ENCODE data around the gene ADAMTS17.

ADAMTS17 gene

DNA sequence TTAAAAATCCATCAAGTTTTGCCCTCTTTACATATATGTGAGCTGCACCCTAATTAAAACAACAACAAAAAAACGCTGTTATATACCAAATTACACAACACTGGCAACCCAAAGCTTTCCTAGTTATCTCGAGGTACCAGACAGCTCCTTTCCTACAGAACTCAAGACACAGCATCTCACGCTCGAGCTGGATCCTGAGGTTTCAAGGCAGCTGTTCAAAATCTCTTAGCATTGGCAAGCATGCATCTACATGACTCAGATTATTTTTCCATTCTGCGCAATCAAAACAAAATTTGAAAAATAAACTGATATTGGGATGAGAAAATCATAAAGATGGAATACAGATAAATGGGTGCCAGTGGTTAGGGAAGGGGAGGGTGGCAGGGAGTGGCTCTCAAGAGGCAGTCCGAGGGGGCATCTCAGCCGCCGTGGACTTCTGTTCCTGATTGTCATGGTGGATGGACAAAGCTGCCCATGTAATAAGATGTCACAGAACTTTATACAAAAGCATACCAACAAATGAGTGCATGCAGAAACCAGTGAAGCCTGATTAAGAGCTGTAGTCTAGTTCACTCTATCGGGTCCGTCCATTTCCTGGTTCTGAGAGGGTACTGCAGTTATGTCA, 91.5 kb downstream of the ADAMTS17 start:
- no peak for DNase-seq (ENCODE audit: low read depth)

DNA sequence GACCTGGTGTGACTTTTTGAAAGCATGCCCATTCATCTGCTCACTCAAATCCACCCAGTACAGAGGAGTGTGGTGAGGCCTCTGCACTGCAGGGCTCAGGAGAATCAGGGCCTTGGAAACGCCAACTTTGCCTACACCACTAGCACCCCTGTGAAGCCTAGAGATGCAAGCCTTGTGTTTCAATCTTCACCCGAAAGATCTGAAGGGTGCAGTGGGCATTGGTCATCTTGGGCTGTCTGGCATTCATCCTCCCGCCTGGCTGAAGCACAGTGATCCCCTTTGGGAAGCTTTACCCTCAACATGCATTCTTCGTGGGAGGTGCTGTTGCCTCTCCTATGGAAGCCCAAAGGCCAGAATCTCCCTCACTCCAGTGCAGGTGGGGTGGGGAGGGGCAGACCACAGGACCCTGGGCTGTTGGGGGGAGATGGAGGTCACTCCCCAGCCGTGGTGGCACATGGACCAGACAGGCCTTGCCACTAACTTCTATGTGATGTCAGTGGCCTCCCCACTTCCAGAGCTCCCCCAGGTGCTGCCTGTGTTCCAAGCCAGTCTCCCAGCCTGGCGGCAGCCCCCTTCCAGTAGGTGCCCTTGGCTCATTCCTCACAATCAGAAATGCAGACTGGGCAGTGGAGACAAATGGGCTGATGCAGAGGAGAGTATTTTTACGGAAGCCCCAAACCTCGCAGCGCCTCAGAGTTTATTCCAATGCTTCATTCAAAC, 92.5 kb downstream of the ADAMTS17 start:
- no peak for DNase-seq (ENCODE audit: low read depth)

DNA sequence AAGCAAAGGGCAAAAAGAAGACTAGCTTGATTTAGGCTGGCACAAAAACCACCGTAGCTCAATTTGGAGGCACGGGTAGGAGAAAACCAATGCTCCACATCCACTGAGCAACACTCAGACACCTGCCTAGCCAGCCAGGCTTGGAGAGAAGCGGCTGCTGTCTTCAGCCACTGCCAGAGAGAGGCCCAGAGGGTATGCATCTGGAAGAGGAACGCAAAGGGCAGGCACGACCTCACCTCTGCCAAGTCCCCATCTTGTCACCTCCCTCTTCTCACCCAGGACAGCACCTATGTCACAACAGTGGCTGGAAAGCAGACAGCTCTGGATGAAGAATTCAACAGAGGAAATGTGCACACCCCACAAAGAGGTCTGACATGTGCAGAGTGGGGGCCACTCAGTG, 93.5 kb downstream of the ADAMTS17 start:
- no peak for DNase-seq (ENCODE audit: low read depth)

DNA sequence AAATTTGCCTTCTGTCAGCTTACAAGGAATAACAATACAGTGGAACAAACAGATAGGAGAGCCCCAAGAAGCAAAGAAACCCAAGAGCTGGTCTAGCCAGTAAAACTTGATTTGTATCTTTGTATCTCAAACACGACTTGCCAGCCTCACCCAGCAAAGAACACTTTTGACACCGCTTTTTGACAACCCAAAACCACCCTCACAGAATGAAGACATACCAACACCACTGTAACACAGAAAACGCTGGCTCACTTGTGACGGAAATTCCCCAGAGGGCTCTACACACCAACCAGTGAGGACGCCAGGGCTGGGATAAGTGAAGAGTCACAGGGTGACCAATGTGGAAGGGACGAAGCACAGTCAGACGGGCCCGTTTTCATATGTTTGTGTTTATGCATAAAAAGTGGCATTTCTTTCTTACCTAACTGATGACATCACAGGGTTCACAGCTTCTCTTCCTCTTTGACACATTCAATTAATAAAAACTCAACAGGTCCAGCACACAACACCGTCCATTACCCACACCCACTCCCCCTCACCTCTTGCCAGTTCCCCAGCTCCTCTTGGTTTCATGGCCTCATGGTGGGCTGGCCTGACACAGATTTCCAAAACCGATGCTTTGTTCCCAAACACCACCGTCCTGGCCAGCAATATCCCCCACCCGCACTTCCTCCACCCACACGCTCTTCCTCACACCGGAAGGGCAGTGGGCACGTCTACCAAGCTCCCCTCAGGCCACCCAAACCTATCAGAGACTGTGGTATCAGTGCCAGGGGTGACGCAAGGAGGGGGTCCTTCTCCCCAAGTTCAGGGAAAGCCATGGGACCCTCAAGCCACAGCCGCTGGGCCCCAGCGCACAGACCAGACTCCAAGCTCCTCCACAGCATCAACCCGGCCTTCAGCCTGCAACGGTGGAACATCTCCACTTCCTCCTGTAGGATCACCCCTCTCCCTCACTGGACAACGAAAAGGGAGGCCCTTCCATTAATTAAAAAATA, 94.2 kb downstream of the ADAMTS17 start:
- no peak for DNase-seq (ENCODE audit: low read depth)

DNA sequence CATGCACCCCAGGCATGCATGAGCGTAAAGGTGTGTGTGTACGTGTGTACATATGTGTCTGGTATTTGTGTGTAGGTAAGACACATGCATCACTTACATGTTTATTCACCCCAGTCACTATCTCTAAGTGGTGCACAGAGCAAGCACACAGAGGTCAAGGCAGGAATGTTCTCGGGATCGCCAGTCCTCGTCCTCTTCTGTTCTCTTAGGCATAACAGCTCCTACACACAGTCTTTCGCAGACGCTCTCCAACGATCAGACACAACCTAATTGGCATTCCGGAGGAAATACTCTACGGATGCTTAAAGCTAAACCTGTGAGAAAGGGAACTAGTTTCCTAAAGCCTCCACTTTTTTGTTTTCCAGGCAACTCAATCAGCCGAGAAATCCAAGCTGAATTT, 95.9 kb downstream of the ADAMTS17 start:
- DNase-seq (ENCODE audit: low read depth): no peak

DNA sequence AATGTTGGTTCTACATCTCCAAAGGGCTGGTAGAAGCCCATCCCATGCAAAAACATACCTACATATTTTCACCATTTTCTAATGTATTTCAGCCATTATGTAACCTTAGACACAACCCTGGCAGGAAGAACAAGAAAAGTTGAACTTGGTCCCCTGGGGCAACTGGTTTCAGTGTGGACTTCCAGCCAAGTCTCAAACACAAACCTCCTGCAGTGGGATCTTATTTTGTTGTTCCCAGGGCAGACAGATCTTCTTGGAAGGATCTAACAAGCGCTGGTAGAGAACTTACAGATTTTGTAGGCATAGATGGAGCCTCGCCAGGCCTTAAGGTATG, 96.3 kb downstream of the ADAMTS17 start:
- no peak for DNase-seq (ENCODE audit: low read depth)

DNA sequence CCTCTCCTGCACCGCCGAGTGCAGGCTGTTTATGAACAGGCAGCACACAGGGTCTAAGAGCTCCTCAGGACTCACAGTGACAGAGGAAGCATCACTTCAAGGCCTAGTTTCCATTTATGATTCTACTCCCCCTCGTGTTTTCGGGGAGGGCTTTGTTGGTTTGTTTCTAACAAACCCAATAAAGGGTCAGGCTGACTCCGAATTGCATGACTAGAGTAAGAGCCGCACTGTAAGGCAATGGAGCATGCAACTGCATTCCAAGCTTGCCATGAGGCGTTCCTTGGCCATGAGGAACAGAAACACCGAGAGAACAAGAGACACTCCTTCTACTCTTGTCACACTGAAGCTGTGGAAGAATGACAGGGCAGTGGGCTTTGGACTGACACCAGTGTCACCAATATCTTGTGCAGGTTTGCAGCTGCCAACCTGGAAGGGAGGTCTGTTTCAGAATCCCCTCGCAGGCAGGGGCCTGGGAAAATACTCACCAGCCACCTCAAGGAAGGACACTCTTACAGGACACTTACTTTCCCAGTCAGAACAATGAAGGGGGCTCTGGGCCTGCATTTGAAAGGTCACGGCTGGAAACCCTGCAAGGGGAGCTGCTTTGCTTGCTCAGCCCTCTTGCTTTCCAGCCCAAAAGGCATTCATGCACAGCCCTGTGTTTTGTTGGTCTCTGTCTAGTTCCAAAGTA, 96.8 kb downstream of the ADAMTS17 start:
- no peak for DNase-seq (ENCODE audit: low read depth)

DNA sequence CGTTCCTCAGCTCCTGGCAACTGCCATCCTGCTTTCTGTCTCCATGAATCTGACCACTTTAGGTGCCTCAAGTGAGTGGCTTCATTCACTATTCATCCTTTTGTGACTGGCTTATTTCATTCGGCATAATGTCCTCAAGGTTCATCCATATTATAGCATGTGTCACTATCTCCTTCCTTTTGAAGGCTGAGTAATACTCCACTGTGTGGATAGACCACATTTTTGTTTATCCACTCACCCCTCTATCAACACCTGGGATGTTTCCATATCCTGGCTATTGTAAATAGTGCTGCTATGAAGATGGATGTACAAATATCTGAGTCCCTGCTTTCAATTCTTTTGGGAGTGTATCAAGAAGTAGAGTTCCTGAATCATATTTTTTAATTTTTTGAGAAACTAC, 98.8 kb downstream of the ADAMTS17 start:
- DNase-seq (ENCODE audit: low read depth): no peak

DNA sequence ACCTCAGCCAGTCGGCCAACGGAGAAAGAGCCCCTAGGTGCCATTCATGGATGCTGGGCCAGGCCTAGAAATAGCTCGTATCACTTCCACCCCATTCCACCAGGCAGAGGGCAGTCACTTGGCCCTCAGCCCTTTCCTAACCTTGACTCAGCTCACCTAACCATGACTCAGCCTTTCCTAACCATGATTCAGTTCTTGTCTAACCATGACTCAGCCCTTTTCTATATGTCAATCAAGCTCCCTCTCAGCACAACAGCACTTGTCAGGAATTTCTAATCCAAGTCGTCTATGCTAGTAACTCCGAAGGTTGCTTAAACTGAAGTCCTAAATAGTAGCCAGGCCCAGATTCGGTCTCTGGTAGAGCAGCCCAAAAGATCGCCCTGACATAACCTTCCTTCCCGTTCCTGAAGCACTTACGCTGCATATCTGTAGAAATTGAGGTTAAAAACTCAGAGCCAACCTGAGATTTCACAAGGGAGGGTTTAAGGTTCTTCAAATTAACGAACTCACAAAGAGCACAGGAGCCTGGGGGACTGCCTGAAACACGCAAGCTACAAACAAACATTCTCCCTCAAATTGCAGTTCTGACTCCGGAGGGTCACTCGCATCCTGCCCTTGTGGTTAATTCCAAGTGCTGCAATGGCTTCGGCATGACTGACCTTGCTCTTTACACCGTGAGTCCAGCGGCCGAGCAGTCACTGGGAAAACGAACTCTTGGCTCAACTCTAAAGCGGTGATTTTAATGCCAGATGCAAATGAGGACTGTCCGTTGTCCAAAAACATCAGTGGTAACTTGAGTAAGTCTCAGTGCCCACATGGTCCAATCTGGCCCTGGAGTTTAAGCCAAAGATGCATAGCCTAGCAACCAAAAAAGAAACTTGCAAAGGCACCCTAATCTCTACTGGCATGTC, 99.9 kb downstream of the ADAMTS17 start:
- DNase-seq (ENCODE audit: low read depth): no peak

DNA sequence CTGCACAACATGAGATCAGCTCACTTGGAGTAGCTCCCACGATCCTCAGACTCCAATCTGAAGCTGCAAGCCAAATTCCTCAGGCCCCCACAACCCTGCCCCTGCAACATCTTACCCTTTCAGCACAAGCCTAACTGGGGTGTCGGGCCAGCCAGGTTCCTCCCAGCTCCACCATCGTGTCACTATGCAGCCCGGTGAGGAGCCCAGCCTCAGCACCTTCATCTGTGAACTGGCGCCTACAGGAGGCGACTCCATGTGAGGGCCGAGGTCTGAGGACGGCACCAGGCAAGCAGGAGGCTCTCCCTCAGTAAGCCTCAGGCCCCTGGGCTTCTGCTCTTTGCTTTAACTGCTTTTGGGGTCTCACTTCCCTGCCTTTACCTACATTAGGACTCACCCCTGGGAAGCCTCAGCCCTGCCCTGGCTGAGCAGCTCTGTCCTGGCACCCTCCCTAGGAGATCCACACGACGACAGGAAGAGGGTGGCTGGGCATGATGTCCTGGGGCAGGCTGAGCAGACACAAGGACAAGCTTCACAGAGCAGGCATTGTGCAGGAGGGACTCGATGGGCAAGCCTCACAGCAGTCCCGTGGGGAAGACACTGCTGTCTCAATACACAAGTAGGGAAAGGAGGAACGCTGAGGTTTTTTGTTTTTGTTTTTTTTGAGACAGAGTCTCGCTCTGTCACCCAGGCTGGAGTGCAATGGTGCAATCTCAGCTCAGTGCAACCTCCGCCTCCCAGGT, 104.6 kb downstream of the ADAMTS17 start:
- DNase-seq (ENCODE audit: low read depth): no peak

DNA sequence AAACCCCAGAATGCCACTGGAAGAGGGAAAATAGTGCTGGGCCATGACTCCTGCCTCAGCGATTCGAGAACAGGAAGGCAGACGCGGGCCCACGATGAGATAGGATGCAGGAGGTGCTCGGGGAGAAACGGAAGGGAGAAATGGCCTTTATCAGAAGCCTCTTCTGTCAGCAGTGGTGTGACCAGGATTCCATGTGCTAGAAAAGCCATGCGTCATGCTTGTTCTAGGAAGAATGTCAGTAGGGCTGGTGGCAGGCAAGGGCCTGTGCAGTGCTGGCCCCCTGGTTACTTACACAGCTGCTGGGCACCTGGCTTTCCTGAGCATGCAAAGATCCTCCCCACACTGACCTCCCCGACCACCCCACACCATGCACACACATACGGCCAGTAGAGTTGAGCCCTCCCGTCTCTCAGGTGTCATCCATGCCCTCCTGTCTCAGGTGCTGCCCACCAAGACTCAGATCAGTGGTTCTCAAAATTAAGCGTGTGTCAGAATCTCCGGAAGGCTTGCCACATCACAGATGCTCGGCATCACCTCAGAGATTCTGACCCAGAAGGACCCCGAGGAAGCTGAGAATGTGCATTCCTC, 106.7 kb downstream of the ADAMTS17 start:
- DNase-seq (ENCODE audit: low read depth): no peak

DNA sequence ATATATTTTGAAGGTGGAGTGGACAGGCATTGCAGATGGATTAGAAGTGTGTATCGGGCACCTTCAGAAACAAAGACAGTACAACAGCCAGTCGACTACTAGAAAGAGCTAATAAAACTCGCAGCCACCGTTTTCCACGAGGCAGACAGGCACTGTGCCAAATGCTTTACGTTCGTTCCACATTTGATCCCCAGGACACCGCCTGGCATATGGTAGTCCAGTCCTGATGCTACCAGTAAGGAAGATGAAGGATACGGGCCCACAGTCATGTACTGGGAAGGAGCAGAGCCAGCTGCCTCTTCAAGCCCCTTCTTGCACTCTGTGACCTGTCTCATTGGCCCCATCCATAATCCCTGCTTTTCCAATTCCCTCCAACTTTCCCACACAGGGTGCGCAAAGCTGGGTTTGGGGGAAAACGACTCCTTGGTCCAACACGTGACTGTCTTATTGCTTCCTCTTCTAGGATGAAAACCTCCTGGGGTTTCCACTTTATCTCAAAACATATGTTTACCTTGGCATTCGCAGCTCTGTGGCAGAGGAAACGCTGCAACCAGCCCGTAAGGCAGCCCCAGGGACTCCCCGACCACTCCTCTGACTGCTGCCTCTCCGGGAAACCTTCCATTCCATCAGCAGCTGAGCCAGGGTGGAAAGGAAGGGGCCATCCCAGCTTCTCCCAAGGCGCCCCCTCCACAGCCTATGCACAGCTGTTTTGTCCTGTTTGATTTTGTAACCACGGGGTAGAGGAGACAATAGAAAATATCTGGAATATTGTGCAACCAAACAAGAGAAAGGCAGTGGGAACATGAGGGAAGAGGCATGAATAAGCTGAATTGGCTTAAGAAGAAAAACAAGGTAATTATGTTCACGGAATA, 107.4 kb downstream of the ADAMTS17 start:
- DNase-seq (ENCODE audit: low read depth): no peak

DNA sequence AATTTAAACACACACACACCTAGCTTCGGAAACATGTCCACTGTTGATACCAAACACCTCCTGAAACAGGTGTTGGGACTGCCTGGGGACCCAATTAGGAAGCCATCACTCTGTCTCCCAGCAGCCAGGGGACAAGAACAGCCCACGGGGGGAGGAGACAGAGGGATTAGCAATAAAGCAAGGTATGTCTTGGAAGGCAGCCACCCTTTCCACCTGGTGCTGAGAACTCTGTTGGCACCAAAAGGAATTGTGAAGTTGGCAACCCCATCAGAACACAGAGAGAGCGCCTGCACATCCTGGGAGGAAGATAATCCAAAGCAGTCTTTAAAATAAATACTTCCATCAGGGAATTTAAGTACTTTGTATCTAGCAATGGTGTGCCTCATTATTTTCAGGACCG, 111.0 kb downstream of the ADAMTS17 start:
- no peak for DNase-seq (ENCODE audit: low read depth)

DNA sequence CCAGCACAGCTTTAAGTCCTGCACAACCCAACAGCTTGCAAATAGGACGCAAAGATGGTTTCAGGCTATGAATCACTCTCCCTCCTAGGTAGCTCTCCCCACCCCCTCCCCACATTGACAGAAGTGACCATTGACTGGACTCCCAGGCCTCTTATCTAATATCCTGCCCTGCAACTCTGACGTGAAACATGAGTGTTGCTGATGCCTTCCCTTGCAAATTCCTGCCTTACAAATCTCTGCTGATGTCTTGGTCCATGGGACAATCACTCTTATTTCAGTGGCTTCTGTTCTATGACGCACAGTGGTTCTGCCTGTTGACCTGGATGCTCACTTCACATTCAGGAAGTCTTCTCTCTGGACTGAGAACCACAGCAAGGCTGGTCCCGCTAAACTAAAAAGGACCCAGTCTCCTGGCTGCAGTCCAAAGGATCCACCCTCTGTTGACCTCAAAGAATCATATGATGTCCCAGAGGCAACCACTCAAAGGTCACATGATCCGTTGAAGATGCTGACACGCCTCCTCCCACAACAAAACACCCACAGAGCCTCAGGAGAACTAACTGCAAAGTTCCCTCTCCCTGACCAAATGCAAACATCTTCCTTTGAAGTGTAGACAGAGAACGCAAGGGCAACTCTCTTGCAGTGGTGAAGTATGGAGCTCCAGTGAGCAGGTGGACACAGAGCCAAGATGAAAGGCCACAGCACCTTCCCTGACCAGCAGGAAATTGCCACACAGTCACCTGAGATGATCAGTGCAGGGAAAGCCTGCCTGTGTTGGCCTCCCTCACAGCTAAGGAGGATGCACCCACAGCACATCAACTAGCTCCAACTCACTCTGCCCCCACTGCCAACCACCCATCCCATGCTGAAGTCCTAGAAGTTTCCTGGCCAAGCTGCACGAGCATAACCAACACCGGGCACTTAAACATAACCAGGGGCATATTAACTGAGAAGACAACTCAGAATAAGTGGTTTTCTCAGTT, 112.3 kb downstream of the ADAMTS17 start:
- no peak for DNase-seq (ENCODE audit: low read depth)

DNA sequence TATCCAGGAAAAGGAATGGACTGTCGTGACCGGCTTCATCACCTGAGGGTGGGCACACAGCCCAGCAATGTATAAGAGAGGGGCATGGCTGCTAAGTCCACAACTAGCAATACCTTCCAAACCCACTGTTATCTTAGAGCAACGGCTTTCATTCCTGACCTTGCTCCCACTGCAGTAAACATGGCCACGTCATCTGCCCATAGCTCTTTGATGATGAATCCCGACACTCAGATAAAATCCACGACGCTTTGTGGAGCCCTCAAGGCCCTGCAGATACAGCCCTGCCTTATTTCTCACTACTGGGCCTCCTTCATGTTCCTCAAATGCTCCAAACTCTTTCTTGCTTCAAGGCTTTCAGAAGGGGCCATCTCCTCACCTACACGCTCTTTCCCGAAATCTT, 114.0 kb downstream of the ADAMTS17 start:
- no peak for DNase-seq (ENCODE audit: low read depth)

DNA sequence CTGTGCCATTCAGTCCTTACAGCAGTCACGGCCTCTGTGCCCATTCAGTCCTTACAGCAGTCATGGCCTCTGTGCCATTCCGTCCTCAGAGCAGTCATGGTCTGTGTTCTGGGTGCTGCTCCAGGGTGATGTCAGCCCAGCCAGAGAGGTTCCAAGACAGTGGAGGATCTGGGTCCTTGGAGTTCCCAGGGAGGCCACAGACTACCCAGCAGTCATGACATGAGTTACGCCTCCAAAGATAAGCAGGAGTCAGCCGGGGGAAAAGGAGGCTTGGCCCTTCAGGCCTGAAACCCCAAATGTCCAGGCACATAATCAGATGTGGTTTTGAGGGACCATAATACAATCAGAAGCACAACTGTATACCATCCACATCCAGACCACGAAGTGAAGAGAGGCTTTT, 115.7 kb downstream of the ADAMTS17 start:
- no peak for DNase-seq (ENCODE audit: low read depth)

DNA sequence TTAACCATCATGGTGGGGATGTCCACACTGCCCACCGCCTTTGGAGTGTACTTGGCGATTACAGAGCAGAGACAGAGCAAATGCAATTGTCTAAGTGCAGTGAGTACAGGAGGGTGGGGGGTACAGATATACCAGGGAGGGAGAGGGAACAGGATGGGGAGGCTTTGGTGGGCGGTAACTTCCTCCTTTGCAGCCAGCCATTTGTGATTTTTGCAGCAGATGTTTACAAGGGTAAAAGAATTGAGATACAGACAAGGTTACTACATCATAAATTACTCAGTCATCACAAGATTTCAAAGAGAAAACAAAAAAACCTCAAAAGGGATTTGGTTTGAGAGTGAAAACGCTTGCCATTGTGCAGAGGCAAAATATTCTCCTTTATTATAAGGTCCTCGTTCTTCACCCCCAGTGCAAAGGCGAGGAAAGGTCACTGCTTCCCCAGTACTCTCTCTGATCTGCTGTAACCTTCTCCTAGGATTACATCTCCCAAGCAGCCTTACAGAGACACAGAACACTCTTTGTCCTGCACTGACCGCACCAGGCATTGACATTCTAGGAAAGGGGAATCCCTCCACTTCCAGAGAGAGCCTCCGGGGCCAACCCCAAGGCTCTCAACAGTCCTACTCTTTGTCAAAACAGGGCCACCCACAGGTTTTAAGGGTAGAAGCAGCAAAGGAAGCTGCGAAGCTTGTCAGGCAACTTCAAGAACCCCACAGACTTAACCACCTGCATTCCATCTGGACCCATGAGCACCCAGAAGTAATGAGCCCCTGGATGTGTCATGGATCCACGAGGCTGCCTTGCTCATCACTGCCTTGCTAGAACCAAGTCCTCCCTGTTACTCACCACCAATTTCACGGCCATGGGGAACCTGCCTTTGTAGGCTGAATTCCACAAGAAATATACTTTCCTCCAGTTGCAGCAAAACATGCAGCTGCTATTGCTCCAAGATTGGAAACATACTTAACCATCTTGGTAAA, 117.3 kb downstream of the ADAMTS17 start:
- no peak for DNase-seq (ENCODE audit: low read depth)
